NK-92 (cell line): ENCODE results near the gene ZNF485.

ENCODE experiments used
- DNase-seq: peaks from one replicate; lab custom pipeline; 2025; ENCODE audit not compliant: unreplicated experiment; lab: John Stamatoyannopoulos, UW

The ZNF485 gene

GRCh38 chr10:43667317-43667731 is 61.1 kb downstream of the ZNF485 start:
- no peak for DNase-seq
